SK-N-SH (cell line): ENCODE data around the gene TRUB2. TPM values are rescaled to one million over a fixed set of nuclear protein-coding genes. Genes with fewer than 3 reads are reported as not detected.

Source experiments
- CTCF ChIA-PET: fragments of 300-600, 350-600 bp; formaldehyde crosslinking; extraction: SDS; loops from one replicate; lab custom pipeline; 2021; lab: Yijun Ruan, JAX
- POLR2A ChIA-PET: fragments of 350-600 bp; sonication (Branson Sonifier 250); formaldehyde crosslinking; extraction: SDS; loops from one replicate; lab custom pipeline; 2020; ENCODE audit warnings: antibody characterized with exemption, inconsistent platforms; lab: Yijun Ruan, JAX
- DNase-seq: peaks from one replicate; pipeline ENCODE4 v3.0.0; 2012
- H2AFZ ChIP-seq: fragments of 200-600 bp; sonication (generic); 2 replicates; pipeline ENCODE4 v1.8.1; 2016; ENCODE audit warnings: antibody characterized with exemption, mild to moderate bottlenecking, low read depth
- H3F3A ChIP-seq: fragments of 200-600 bp; sonication (generic); replicated peaks from 2 replicates; pipeline ENCODE3; 2016; ENCODE audit warnings: antibody characterized with exemption, mild to moderate bottlenecking; ENCODE audit not compliant: insufficient read depth
- H3K27ac ChIP-seq, 2 experiments: fragments of 200-500 bp in 1 of 2; fragments of 200-600 bp in 1 of 2; sonication (Bioruptor generic) in 1 of 2; sonication (generic), shearing (Covaris generic) in 1 of 2; 2 replicates each; pipeline versions ENCODE4 v1.5.1 to v1.6.1; 2014 to 2016; ENCODE audit warnings: low read depth in 2 of 2, inconsistent platforms in 1 of 2, low read length in 1 of 2, mild to moderate bottlenecking in 1 of 2, mixed read lengths in 1 of 2
- H3K27me3 ChIP-seq: fragments of 200-600 bp; sonication (generic), shearing (Covaris generic); 2 replicates; pipeline ENCODE4 v1.6.1; 2016; ENCODE audit warnings: mixed run types; ENCODE audit not compliant: insufficient read depth
- H3K36me3 ChIP-seq, 2 experiments: fragments of 200-500 bp in 1 of 2; fragments of 200-600 bp in 1 of 2; sonication (Bioruptor generic) in 1 of 2; sonication (generic) in 1 of 2; replicated peaks in 1 of 2; 2 replicates each; pipeline versions ENCODE3 to v1.5.1; 2014 to 2016; ENCODE audit warnings: low read length in 1 of 2, mild to moderate bottlenecking in 1 of 2; ENCODE audit not compliant: insufficient read depth in 2 of 2, control insufficient read depth in 1 of 2
- H3K4me1 ChIP-seq, 2 experiments: fragments of 200-500 bp in 1 of 2; fragments of 200-600 bp in 1 of 2; sonication (Bioruptor generic) in 1 of 2; sonication (generic), shearing (Covaris generic) in 1 of 2; 2 replicates each; pipeline versions ENCODE4 v1.5.1 to v1.6.1; 2014 to 2016; ENCODE audit warnings: low read depth in 1 of 2, low read length in 1 of 2, mixed run types in 1 of 2; ENCODE audit not compliant: insufficient read depth in 2 of 2, control insufficient read depth in 1 of 2
- H3K4me2 ChIP-seq: fragments of 200-600 bp; sonication (generic), shearing (Covaris generic); 2 replicates; pipeline ENCODE4 v1.6.1; 2017; ENCODE audit warnings: mixed run types
- H3K4me3 ChIP-seq, 2 experiments: fragments of 200-500 bp in 1 of 2; fragments of 200-600 bp in 1 of 2; sonication (Bioruptor generic) in 1 of 2; sonication (generic), shearing (Covaris generic) in 1 of 2; 2 replicates each; pipeline versions ENCODE4 v1.5.1 to v1.8.1; 2014 to 2016; ENCODE audit warnings: low read depth in 2 of 2, inconsistent platforms in 1 of 2, low read length in 1 of 2, mild to moderate bottlenecking in 1 of 2, mixed read lengths in 1 of 2, moderate library complexity in 1 of 2
- H3K79me2 ChIP-seq: fragments of 200-600 bp; sonication (generic); 2 replicates; pipeline ENCODE4 v1.8.1; 2017; ENCODE audit warnings: mild to moderate bottlenecking; ENCODE audit not compliant: insufficient read depth
- H3K9ac ChIP-seq: fragments of 200-600 bp; sonication (generic); 2 replicates; pipeline ENCODE4 v1.6.1; 2017; ENCODE audit warnings: mixed run types
- H3K9me2 ChIP-seq: fragments of 200-600 bp; sonication (generic); 2 replicates; pipeline ENCODE4 v1.6.1; 2017; ENCODE audit warnings: mixed run types
- H3K9me3 ChIP-seq: fragments of 200-600 bp; sonication (generic); 2 replicates; pipeline ENCODE4 v1.6.1; 2017; ENCODE audit warnings: mixed run types, mild to moderate bottlenecking, moderate library complexity
- H4K20me1 ChIP-seq: fragments of 200-600 bp; sonication (generic); 2 replicates; pipeline ENCODE4 v1.6.1; 2017; ENCODE audit warnings: mild to moderate bottlenecking, mixed run types; ENCODE audit not compliant: insufficient read depth
- CHD2 ChIP-seq: fragments of 150-350 bp; IDR thresholded peaks from 2 replicates; pipeline ENCODE4 v1.6.1; 2018; ENCODE audit warnings: low read length; ENCODE audit not compliant: partially characterized antibody
- ELF1 ChIP-seq: IDR thresholded peaks from 2 replicates; pipeline ENCODE4 v1.4.0; 2012
- EP300 ChIP-seq, 2 experiments: IDR thresholded peaks; 2 replicates each; pipeline versions ENCODE4 v1.4.0 to v1.6.1; 2012; ENCODE audit warnings: borderline replicate concordance in 1 of 2, low read depth in 1 of 2, low read length in 1 of 2
- FOXM1 ChIP-seq: IDR thresholded peaks from 2 replicates; pipeline ENCODE4 v1.4.0; 2012; ENCODE audit warnings: low read depth, mild to moderate bottlenecking
- IRF3 ChIP-seq: fragments of 150-350 bp; IDR thresholded peaks from 2 replicates; pipeline ENCODE4 v1.6.1; 2016; ENCODE audit warnings: mild to moderate bottlenecking, low read depth, low read length
- MAX ChIP-seq: IDR thresholded peaks from 2 replicates; pipeline ENCODE4 v1.4.0; 2012; ENCODE audit warnings: low read depth
- MEF2A ChIP-seq: IDR thresholded peaks from 2 replicates; pipeline ENCODE4 v1.4.0; 2012; ENCODE audit warnings: low read depth, borderline replicate concordance
- MXI1 ChIP-seq: IDR thresholded peaks from 2 replicates; pipeline ENCODE4 v1.6.1; 2012; ENCODE audit warnings: mild to moderate bottlenecking, low read depth, low read length, improper control_type of control experiment
- PBX3 ChIP-seq: IDR thresholded peaks from 2 replicates; pipeline ENCODE4; 2012
- RCOR1 ChIP-seq: fragments of 150-350 bp; IDR thresholded peaks from 2 replicates; pipeline ENCODE4 v1.6.1; 2017; ENCODE audit warnings: antibody characterized with exemption, low read length
- REST ChIP-seq: IDR thresholded peaks from 2 replicates; pipeline ENCODE4 v1.6.1; 2012; ENCODE audit warnings: mild to moderate bottlenecking, low read depth, low read length, moderate library complexity
- TAF1 ChIP-seq: IDR thresholded peaks from 2 replicates; pipeline ENCODE4 v1.6.1; 2012; ENCODE audit warnings: low read depth, mild to moderate bottlenecking, low read length, moderate library complexity, borderline replicate concordance
- USF2 ChIP-seq: fragments of 150-350 bp; IDR thresholded peaks from 2 replicates; pipeline ENCODE4 v1.6.1; 2017; ENCODE audit warnings: antibody characterized with exemption, low read length, low read depth, borderline replicate concordance
- WGBS: methylation state at CpG from one replicate; pipeline ENCODE4 v1.1.6; 2017; ENCODE audit warnings: low lambda C conversion rate; 5-methylcytosine and 5-hydroxymethylcytosine counted together
- polyA plus RNA-seq, 3 experiments: library from polyadenylated mRNA; depleted of rRNA; stranded (reverse); fragments of >200 nt; gene quantifications; 2 replicates each; pipeline ENCODE4 v1.2.3, GENCODE V29; 2012

Gene TRUB2
- polyA plus RNA-seq, 1 of the 3 experiments (the other 2 are of a cell fraction) = 18.8 TPM

GRCh38 chr9:128259156-128259555, 63.1 kb downstream of the TRUB2 start (continued):
- TF ChIP-seq EP300 (IDR thresholded peaks at IDR 0.05; ENCODE audit: borderline replicate concordance in 1 of 2, low read depth in 1 of 2, low read length in 1 of 2) = no peak
- TF ChIP-seq RCOR1 = no peak
- TF ChIP-seq MEF2A = no peak
- TF ChIP-seq REST = no peak
- TF ChIP-seq CHD2 = no peak
- no peak for TF ChIP-seq MAX
- TF ChIP-seq MXI1 = no peak
- TF ChIP-seq PBX3 = no peak

GRCh38 chr9:128258326-128258725, 63.9 kb downstream of the TRUB2 start:
- WGBS = 96% methylated on average over 2 of the region's 6 CpGs
- CTCF ChIA-PET = interaction anchor here (0.9 to 1.7 kb wide), 2 partner anchors 10 to 38 kb away, joined by 3 to 5 read pairs; no protein-coding TSS in a partner anchor

More at GRCh38 chr9:128258326-128258725, 63.9 kb downstream of the TRUB2 start:
- H3K9me3 ChIP-seq = no peaks in the 10 kb centered on the region
- POLR2A ChIA-PET = interaction anchor here (1.7 kb wide), 1 partner anchor 11 kb away, joined by 5 read pairs; no protein-coding TSS in a partner anchor
- no peaks in the 10 kb centered on the region for H3K79me2 ChIP-seq
- no peaks in the 10 kb centered on the region for H4K20me1 ChIP-seq
- peaks cover 32 to 59% of the 10 kb centered on the region in 2 experiments for H3K36me3 ChIP-seq
- DNase-seq = no peak
- no peak overlapping the region for H2AFZ ChIP-seq
- H3K9ac ChIP-seq = no peak overlapping the region
- H3K9me2 ChIP-seq = no peaks in the 10 kb centered on the region
- H3K4me3 ChIP-seq = no peak overlapping the region
- TF ChIP-seq USF2 (no peak), ELF1 (no peak), TAF1 (no peak), RCOR1 (no peak), EP300 (IDR thresholded peaks at IDR 0.05; ENCODE audit: borderline replicate concordance in 1 of 2, low read depth in 1 of 2, low read length in 1 of 2) (no peak), FOXM1 (no peak), PBX3 (no peak), IRF3 (no peak)
- no peak overlapping the region for H3K27ac ChIP-seq
- peaks cover 25% of the 10 kb centered on the region for H3F3A ChIP-seq
- peaks cover 0 to 4% of the 10 kb centered on the region in 2 experiments; a peak in 1 of 4 replicates for H3K4me1 ChIP-seq
- no peaks in the 10 kb centered on the region for H3K27me3 ChIP-seq
- no peak overlapping the region for H3K4me2 ChIP-seq
